NCI-H2081 (cell line): ENCODE measurements around the gene MINK1.

Experiments used
- DNase-seq, 2 experiments: peaks; one replicate each; lab custom pipeline; 2025; lab: John Stamatoyannopoulos, UW

Gene MINK1

GRCh38 chr17:4872786-4873185 lies 39.6 kb downstream of the MINK1 start:
- DNase-seq: no peak

- no peak for DNase-seq
Measured at GRCh38 chr17:4877089-4877488, 43.9 kb downstream of the MINK1 start.

GRCh38 chr17:4879601-4880000 lies 46.5 kb downstream of the MINK1 start:
- no peak for DNase-seq

GRCh38 chr17:4880857-4881256 lies 47.7 kb downstream of the MINK1 start:
- no peak for DNase-seq

- peak; percentile 41 to 63 for DNase-seq
Measured at GRCh38 chr17:4881761-4882555, 48.8 kb downstream of the MINK1 start.

- DNase-seq: no peak
Measured at GRCh38 chr17:4884489-4884888, 51.3 kb downstream of the MINK1 start.

GRCh38 chr17:4886830-4887229 lies 53.7 kb downstream of the MINK1 start:
- DNase-seq: no peak

GRCh38 chr17:4887581-4887980 lies 54.4 kb downstream of the MINK1 start:
- DNase-seq: no peak

- DNase-seq: no peak
Measured at GRCh38 chr17:4891411-4892410, 58.6 kb downstream of the MINK1 start.

- no peak for DNase-seq
Measured at GRCh38 chr17:4892499-4893221, 59.5 kb downstream of the MINK1 start.

GRCh38 chr17:4893272-4893671 lies 60.1 kb downstream of the MINK1 start:
- no peak for DNase-seq

- no peak for DNase-seq
Measured at GRCh38 chr17:4893721-4894560, 60.8 kb downstream of the MINK1 start.

- no peak for DNase-seq
Measured at GRCh38 chr17:4895121-4895520, 62.0 kb downstream of the MINK1 start.

GRCh38 chr17:4895657-4896331 lies 62.7 kb downstream of the MINK1 start:
- no peak for DNase-seq

- no peak for DNase-seq
Measured at GRCh38 chr17:4896332-4897197, 63.4 kb downstream of the MINK1 start.

GRCh38 chr17:4897198-4897687 lies 64.1 kb downstream of the MINK1 start:
- no peak for DNase-seq

- no peak for DNase-seq
Measured at GRCh38 chr17:4897785-4898184, 64.6 kb downstream of the MINK1 start.

- DNase-seq: no peak
Measured at GRCh38 chr17:4898351-4898750, 65.2 kb downstream of the MINK1 start.

GRCh38 chr17:4898927-4899326 lies 65.8 kb downstream of the MINK1 start:
- no peak for DNase-seq
